GM18498 (cell line): ENCODE measurements around the gene ELMO1.

Source experiments
- ATAC-seq: cut with Tn5 transposase; IDR thresholded peaks from one replicate; pipeline ENCODE4 v1.9.1; 2021; ENCODE audit warnings: mild to moderate bottlenecking, moderate library complexity; ENCODE audit not compliant: unreplicated experiment

ELMO1 gene

DNA sequence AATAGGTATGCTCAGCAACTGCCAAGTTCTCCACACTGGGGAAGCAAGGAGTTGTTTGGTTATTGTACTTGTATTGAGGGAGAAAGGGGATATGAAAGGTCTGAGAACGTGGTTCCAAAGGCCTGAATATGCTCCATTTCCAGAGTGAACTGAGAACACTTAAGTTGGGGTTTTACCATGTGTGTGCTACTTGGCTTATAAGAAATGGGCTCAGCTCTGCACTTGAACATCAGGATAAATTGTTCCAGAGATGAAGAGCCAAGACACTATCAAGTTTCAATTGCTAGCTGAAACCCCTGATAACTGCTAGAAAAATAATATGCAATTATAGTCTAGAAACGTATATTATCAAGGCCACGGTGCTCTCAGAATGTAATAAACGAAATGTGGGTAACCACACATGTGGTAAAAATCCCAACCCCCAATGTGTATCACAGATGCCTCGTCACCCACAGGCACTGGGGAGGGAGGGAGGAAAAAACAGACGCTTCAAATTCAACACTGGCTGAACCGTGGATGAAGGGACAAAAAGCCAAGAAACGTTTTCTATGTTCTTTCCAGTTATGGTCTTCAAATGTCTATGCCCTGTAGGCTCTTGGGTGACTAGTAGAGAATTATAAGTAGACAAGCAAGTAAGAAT lies 16.3 kb downstream of the ELMO1 start:
- ATAC-seq, result no peak

DNA sequence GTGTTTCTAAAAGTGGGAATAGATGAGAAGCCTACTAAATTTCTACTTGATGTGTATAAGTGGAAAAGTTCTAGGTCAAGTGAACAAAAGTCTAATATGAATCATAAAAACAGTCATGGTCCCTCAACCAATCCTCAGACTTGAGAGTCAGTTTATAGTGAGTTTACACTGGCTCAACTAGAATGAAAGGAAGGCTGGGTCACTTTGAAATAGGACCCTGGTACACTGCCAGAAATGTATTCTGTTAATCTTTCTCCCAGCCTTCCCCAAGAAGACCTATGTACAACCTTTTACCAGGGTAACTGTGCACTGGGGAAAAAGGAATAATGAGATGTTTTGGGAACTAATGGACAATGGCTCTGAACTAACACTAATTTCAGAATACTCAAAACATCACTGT lies 17.3 kb downstream of the ELMO1 start:
- ATAC-seq, result no peak

DNA sequence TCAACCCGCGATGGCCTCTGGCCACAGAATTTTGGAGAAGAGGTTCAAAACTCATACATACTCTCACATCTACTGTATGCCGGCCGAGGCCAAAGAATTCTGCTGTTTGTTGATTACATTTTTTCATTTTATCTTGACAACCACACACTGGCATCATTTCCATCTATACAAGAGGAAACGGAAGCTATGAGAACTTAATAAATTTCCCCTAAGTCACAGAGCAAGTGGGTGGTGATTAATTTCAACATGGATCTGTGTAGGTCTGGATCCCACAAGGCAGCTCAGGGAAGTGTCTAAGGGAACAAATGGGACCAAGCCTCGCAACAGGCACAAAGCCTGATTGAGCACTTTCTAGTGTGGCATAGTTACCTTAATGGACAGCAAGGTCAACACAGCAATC lies 18.0 kb downstream of the ELMO1 start:
- ATAC-seq, result no peak

DNA sequence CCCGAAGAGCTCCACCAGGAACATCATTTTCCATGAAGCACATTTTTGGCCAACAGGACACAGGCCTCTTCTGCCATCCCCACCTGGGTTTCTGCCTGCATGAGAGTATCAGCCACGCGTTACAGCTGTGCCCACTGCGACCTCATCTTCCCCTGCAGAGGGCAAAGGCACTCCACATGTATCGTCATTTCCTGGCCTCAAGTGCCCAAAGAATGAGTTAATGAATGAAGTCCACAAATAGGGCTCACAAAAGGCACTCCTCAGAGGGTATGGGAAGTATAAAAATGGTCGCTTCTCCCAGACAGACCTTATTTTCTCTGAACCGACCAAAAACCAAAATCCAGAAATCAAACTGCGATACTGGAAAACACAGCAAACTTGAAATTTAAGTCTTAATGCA lies 18.5 kb downstream of the ELMO1 start:
- ATAC-seq, result no peak

DNA sequence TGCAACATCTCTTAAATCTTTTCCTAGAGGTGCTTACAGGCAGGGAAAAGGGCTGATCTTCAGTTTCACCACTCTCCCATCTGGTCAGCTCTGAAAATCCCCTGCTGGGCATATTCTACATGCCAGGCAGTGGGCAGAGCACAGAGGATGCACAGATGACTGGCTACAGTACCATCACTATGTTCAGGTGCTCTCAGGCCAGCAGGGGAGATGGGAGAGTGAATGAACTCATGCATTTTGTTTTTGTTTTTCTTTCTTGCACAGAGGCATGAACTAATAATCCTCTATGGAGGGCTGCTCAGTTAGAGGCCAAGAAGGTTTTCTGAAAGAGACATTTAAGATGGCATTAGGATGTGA lies 19.3 kb downstream of the ELMO1 start:
- ATAC-seq, result no peak

DNA sequence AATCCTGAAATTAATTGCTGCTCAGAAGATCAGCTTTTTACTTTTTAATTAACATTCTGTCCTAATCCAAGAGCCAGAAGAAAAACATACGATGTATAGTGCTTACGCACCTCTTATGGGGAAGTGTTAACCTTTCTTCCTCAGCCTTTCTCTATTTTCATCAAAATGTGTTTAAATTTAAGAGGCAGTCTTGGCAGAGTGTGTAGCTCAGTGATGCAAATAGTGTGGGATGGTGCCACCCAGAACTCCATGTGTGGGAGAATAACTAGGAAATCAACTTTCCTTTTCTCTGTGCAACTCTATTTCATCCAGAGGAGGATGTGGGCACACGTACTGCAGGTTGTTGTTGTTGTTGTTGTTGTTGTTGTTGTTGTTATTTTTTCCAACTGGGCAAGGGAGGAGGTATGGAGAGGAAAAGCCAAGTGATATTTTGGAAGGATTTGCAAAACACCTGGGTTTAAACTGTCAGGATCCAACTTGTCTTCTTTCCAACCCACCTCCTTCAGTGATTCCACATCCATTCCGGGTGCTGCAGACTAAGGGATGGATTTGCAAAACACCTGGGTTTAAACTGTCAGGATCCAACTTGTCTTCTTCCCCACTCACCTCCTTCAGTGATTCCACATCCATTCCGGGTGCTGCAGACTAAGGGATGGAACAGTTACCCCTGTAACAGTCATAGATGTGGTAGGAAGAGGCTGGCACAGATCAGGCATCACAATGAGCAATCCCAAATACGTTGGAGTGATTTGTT lies 19.8 kb downstream of the ELMO1 start:
- no peak for ATAC-seq

DNA sequence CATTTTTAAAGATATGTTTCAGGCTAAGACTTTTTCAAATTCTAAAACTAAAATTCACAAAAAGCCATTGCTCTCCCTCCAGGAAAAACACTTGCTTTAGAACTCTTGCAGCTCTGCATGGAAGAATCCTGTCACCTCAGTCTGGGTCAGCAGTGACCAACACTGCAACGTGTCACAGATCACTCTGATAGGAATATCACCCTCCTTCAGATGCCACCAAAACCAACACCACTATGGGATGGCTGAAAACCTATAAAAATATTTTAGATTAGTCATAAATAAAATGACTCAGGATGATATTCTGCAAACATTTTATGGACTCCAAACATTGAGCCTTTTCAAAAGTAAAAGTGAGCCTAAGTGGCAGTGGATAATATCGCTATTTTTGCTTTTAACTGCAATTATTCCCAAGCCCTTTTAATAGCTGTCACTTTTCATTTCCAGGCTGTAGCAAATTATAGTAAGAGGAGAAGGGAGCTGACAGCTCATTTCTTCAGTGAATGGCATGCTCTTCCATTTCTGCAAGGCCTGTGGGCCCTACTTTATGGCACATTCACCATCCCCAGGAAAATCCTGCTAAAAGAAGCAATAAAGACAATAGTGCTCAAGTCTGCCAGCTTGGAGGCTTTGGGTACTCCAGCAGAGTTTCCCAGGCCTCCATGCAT lies 21.3 kb downstream of the ELMO1 start:
- ATAC-seq, result no peak

DNA sequence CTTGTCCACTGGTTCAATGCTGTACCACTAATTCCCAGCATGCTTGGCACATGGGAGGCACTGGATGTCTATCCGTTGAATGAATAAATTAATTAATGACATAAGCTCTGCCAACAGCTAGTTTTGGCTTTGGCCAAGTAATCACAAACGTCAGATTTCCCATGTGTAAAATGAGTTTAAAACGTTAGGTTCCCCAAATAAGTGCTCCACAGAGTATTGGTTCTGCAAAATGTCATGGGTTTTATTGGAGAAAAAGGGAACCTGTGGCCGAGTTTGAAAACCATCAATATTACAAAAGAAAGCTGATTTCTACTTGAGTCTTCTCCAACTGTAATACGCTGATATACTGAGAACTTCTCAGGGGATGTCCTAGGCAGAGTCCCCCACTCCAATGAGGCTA lies 23.2 kb downstream of the ELMO1 start:
- ATAC-seq, result no peak

DNA sequence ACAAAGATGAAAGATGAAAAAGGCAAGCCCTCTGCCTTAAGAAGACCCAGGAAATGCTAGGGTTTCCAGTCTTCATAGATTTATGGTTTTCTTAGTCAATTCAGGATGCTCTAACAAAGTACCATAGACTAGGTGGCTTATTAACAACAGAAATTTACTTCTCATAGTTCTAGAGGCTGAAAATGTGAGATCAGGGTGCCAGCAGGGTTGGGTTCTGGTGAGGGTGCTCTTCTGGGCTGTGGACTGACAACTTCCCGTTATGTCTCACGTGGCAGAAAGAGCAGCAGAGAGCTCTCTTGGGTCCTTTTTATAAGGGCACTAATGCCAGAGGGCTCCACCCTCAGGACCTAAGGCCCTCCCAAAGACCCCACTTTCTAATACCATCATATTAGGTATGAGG lies 23.7 kb downstream of the ELMO1 start:
- no peak for ATAC-seq

DNA sequence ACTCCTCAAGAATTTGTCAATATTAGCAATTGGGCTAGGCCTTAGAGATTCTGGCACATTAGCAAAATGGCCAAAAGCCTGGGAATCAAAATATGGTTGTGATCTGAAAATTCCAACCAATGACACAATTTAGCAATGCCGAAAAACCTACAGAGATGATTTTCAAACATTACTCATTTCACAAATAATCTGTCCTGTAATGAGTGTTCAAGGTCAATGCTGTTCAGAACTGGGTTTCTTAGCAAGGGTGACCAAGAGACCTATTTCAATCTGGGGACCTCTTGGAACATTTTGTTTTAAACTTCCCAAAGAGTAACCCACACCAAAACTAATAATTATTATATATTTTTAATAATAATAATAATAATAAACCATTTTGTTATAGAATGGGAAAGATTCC lies 24.1 kb downstream of the ELMO1 start:
- no peak for ATAC-seq

DNA sequence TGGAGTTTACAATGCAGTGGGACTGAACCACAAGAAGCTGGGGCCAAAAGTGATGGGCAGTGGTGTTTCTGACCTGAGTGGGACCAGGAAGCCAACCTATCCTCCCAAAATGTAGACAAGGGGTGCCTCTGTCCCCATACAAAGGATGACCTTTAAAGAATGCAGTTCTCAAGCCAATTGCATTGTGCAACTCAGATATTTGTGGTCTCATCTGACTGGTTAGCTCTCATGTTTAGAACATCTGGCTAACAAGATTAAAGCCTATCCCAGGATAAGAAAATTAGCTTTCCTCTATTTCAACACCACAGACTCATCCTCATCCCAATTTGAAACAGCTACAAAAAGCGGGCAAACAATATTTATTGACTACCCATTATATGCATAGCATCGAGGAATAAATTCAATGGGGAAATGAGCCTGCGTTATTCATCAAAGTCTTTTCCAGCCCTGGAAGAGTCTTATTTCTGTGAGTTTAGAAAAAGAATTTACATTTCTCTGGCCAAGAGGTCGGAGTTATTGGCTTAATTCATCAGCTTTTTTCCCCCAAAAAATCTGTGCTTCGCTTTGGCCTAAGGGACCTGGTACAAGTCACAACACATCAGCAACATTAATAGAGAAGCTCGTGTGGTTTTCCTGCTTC lies 26.7 kb downstream of the ELMO1 start:
- ATAC-seq, result no peak

DNA sequence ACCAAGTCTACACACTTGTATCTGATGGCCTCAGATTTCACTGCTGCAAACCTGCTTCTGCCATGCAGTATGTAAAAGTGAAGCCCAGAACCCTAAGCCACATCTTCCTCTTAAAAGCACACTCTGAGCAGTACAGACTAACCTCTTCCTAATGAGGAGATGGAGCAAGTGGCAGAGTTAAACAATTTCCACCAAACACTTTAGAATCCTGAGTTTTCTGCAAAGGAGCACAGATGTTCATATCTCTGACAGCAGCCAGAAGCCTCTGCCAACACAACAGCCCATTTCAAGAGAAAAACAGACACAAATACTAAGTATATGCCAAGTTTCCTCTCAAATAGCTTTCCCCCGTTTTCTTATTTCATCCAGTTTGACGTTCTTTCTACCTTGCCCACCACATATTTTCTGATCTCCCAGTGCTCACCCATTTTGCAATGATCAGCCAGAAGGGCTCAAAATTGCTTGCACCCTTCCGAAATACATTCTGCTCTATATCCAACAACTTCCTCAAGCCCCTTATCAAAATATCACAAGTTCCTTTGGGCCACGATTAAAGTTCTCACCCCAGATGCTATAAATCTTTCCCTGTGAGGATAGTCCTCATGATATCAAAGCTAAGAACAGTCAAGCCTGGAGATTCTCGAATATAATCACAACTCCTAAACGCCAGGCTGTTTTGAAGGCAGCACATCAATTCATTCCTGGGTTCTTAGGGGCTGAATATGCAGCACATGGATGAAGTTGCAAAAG lies 27.5 kb downstream of the ELMO1 start:
- no peak for ATAC-seq

DNA sequence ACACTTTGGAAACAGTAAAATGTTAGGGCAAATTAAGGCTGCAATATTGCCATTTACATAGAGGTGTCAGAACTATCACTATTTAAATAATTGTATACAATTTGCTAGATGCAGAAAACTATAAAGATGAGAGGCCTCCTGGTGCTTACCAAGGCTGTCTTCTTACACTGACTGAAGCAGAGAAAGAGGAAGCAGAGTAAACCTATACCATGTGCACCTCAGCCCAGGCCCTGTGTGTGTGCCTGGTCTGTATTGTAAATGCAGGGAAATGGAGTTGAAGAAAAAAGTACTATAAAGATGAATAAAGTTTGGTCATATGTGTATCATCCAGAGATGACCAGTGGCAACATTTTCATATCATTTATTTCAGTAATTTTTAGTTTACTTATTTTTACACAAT lies 29.2 kb downstream of the ELMO1 start:
- no peak for ATAC-seq

DNA sequence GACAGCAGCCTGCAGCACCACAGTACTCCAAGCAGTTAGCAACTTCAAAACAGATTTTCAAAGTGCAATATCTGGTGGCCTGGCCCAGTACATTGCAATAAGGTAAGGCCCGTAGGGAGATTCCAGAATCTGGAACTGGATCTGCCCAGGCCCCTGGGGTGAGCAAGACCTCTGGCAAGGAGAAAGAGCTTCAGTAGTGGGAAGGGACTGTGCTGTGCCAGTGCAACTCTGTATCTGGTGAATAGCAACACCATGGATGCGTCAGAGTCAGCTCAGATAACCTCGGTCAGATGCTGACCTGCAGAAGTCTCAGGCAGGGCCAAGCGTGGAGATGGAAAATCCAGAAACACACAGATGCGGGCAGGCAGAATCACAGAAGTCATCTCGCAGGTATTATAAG lies 30.3 kb downstream of the ELMO1 start:
- no peak for ATAC-seq

DNA sequence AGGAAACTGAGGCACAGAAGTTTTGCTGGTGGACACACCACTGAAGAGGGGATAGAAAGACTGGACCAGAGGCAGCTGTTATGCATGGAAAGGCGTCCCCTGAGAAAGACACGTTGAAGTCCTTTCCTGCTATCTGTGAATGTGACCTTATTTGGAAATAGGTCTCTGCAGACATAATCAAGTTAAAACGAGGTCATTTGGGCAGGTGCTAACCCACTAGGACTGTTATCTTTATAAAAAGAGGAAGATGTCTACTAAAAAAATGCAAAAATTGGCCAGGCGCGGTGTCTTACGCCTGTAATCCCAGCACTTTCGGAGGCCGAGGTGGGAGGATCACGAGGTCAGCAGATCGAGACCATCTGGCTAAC lies 31.6 kb downstream of the ELMO1 start:
- ATAC-seq, result no peak

DNA sequence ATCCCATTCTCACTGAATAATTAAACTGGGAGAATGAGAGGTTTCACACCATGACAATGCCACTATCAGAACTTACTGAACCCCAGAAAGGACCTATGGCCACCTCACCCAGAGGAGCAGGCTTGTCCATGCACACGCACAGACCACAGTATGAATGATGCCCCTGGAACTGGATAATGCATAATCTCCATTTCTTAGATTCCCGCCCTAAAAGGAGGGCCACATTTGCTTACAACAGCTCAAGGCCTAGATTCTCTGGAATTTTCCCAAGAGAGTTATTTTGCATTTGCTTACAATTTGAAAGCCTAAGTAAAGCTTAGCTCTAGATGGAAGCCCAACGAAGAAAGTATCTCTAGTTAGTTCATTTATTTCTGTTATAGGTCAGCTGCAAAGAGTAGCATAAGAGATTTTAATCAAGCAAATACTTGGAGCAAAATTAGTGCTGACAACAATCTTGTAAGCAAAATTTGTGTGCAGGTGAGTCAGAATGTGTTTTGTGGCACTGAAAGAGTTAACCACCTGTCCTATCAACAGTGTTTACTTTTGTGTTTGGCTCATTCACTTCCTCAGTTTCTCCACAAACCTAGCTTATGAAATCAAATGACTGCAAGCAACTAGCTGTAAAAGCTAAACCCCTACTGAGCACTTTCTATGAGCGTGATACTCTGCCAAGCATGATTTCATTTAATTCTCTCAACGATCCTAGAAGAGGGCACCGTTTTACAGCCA lies 32.1 kb downstream of the ELMO1 start:
- ATAC-seq, result no peak

DNA sequence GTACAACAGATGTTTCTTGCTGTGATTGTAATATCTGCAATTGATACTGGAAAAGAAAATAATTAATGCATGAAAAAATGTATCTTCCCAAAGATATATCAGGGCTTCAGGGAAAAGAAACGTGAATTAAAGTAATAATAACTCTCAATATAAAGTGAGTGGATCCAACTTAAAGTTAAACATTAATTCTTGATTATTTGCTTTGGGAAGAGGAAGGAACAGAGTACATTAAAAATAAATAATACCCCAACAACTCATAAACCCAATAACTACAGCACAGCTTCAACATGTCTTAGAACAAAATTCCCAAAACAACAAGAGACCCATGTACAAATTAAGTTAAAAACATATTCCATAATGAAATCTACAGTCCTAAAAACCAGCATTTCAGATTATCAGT lies 33.0 kb downstream of the ELMO1 start:
- ATAC-seq, result no peak

DNA sequence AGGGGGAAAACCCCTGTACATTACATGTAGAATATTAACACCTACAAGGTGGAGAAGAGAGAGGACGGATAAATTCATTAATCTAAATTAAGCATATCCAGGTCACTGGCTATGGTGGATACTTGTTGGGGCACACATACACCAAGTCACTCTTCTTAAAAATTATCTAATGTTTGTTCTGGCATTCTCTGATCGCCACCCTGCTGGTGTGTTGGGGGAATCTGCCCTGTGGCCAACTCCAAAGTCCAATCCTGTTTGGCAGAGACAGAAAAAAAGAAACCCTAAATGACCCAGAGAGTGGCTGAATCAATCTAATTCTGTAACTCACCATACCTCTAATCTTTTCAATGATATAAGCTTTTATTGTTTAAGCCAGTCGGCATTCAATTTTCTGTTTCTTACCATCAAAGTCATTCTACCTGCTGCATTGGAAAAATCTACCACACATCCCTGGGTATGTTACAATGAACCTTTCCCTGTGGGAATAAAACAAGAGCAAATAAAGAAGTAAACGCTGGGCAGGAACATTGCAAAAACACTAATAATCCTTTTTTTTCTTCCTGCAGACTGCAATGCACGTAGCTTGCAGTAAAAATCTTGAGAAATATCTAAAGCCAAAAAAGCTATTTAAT lies 34.2 kb downstream of the ELMO1 start:
- no peak for ATAC-seq

DNA sequence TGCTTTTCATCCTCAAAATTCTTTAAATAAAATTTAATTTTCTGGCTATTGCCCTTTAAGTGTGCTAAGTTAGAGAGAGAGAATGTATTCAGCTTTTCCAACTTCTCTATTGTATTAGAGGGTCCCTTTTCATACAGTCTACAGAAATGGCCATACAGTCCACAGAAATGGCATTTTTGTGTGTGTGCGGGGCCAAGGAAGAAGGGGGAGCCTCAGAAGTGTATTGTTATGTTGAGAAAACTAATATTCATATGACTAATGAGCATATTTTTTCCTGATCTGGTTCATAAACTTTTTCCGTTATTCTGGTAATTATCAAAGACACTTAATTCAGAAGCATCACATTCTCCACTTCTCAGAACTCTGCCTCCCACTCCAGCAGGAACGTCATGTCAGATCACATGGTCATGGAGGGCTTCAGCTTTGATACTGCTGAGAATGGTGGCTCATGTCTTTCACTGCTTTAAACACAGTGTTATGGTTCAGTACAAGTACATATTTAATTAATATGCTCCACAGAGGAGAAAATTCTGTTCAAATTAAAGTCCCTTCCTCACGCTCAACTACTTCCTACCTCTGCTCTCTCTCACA lies 37.1 kb downstream of the ELMO1 start:
- ATAC-seq, result no peak
